Brain microvascular endothelial cell (primary cell): Measurements from ENCODE around the gene PLD6.
"Not testable (repeated sequence)": the region's sequence is repeated elsewhere in the genome, so short reads cannot be mapped to it uniquely, and the experiment has no call there.

ENCODE experiments used
- DNase-seq: peaks from one replicate; pipeline ENCODE4 v3.0.0-alpha.2; 2020
- H3K27ac ChIP-seq: fragments of 250-450 bp; sonication (Bioruptor Pico); 2 replicates; pipeline ENCODE4 v1.5.1; 2020; ENCODE audit warnings: mild to moderate bottlenecking, moderate library complexity
- H3K27me3 ChIP-seq: fragments of 250-450 bp; sonication (Bioruptor Pico); replicated peaks from 2 replicates; pipeline ENCODE4 v1.5.1; 2020; ENCODE audit warnings: mild to moderate bottlenecking
- H3K36me3 ChIP-seq: fragments of 250-450 bp; sonication (Bioruptor Pico); replicated peaks from 2 replicates; pipeline ENCODE4 v1.5.1; 2020; ENCODE audit warnings: mild to moderate bottlenecking
- H3K4me3 ChIP-seq: 2 replicates; pipeline ENCODE4 v1.5.1; 2011; ENCODE audit warnings: low read depth, mild to moderate bottlenecking, control low read depth, low read length, moderate library complexity
- in situ Hi-C: cut with HindIII; loops from 2 replicates; pipeline ENCODE4 v1.10.0; 2017; ENCODE audit warnings: low sequenced_read_pairs, low pct_ligation_motif_present
- TF ChIP-seq, protein P1 (sequence below): IDR thresholded peaks from 2 replicates; pipeline ENCODE4 v1.5.1; 2011; ENCODE audit warnings: low read depth, mild to moderate bottlenecking, moderate library complexity, low read length, control low read depth, inconsistent platforms; ENCODE audit errors: missing control alignments

PLD6 gene

GRCh38 chr17:17201271-17201670, 4.9 kb downstream of the PLD6 start:
- Histone ChIP-seq H3K4me3 (no peak overlapping the region), H3K27ac (no peak overlapping the region), H3K36me3 (no peaks in the 10 kb centered on the region), H3K27me3 (no peaks in the 10 kb centered on the region)
- no peak for DNase-seq
- in situ Hi-C loops, result no loop called here
- TF ChIP-seq, protein P1, sequence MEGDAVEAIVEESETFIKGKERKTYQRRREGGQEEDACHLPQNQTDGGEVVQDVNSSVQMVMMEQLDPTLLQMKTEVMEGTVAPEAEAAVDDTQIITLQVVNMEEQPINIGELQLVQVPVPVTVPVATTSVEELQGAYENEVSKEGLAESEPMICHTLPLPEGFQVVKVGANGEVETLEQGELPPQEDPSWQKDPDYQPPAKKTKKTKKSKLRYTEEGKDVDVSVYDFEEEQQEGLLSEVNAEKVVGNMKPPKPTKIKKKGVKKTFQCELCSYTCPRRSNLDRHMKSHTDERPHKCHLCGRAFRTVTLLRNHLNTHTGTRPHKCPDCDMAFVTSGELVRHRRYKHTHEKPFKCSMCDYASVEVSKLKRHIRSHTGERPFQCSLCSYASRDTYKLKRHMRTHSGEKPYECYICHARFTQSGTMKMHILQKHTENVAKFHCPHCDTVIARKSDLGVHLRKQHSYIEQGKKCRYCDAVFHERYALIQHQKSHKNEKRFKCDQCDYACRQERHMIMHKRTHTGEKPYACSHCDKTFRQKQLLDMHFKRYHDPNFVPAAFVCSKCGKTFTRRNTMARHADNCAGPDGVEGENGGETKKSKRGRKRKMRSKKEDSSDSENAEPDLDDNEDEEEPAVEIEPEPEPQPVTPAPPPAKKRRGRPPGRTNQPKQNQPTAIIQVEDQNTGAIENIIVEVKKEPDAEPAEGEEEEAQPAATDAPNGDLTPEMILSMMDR, result no peak

DNA sequence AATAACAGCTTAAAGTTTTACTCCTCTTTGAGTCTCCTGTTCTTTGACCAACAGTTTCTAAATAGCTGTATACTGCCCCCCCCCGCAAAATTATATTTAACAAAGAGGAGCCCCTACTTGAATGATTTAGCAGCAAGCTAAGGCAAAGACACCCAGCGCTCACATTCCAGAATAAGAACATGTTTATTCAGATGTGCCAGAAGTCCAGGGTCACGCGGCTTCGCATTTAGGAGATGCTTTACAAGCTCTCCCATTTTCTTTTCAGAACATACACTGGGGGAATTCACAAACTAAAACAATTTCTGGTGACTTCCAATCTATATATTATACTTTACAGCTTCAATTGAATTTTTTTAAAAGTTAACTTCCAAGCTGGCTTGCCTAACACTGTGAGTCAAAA, 5.3 kb downstream of the PLD6 start:
- TF ChIP-seq, protein P1, result no peak
- Histone ChIP-seq H3K4me3 (no peak overlapping the region), H3K27ac (no peak overlapping the region), H3K27me3 (no peaks in the 10 kb centered on the region), H3K36me3 (no peaks in the 10 kb centered on the region)
- DNase-seq, result no peak
- in situ Hi-C loops, result no loop called here

- Histone ChIP-seq H3K36me3 (no peaks in the 10 kb centered on the region), H3K27me3 (no peaks in the 10 kb centered on the region)
- DNase-seq, result no peak
Measured at GRCh38 chr17:17200311-17200710, 5.8 kb downstream of the PLD6 start.

DNA sequence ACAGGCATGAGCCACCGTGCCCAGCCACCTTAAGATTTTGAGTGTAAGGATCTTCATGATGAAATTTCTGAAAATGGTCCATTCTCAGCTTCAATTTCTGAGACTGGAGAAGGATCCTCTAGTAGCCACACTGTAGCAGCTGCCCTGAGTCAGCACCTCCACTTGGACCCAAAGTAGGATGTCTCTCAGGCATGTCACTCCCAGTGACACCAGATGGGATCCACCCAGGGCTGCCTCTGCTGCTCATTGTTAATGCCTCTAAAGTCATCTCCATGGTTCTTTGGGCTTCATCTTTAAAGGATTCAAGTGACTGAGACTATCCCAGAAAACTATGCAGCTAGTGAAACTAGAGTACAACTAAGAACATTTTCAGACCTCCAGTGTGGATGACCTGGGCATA, 7.9 kb downstream of the PLD6 start:
- in situ Hi-C loops, result no loop called here
- TF ChIP-seq, protein P1, result no peak
- no peak overlapping the region for H3K4me3 ChIP-seq
- H3K27ac ChIP-seq, result no peak overlapping the region
- no peaks in the 10 kb centered on the region for H3K27me3 ChIP-seq
- no peaks in the 10 kb centered on the region for H3K36me3 ChIP-seq
- no peak for DNase-seq

More at GRCh38 chr17:17200311-17200710, 5.8 kb downstream of the PLD6 start:
- TF ChIP-seq, protein P1, result no peak
- in situ Hi-C loops, result no loop called here
- Histone ChIP-seq H3K27ac (no peak overlapping the region), H3K4me3 (no peak overlapping the region)

DNA sequence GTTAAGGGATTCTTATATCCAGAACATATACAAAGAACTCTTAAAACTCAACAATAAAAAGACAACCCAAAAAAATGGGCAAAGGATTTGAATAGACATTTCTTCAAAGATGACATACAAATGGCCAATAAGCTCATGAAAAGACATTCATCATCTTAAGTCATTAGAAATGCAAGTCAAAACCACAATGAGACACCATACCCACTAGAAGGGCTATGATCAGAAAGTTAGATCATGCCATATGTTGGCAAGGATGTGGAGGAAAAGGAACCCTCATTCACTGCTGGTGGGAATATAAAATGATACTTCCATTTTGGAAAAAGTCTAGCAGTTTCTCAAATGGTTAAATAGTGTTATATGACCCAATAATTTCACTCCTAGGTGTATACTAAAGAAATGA, 9.4 kb downstream of the PLD6 start:
- Histone ChIP-seq H3K27ac (no peak overlapping the region), H3K36me3 (no peaks in the 10 kb centered on the region), H3K27me3 (no peaks in the 10 kb centered on the region), H3K4me3 (no peak overlapping the region)
- in situ Hi-C loops, result no loop called here
- no peak for DNase-seq
- TF ChIP-seq, protein P1, result no peak

GRCh38 chr17:17195466-17195865, 10.7 kb downstream of the PLD6 start:
- in situ Hi-C loops, DNase-seq, H3K4me3 ChIP-seq, H3K36me3 ChIP-seq, H3K27ac ChIP-seq, H3K27me3 ChIP-seq: not testable (repeated sequence)
